Omental fat pad (tissue), 4 donors: ENCODE results near the gene STX4. TPM values are rescaled to one million over a fixed set of nuclear protein-coding genes. Genes with fewer than 3 reads are reported as not detected.

Experiments used
- ATAC-seq: fragments of 150-250 bp; one replicate; pipeline ENCODE4 v1.9.1; 2016; ENCODE audit warnings: mild to moderate bottlenecking, moderate library complexity; ENCODE audit not compliant: low FRiP score
- DNase-seq: peaks from one replicate; pipeline ENCODE4 v3.0.0-alpha.2; 2019; ENCODE audit warnings: low spot score
- CTCF ChIP-seq, 3 donors: fragments of 450-650 bp; IDR thresholded peaks; one replicate each; pipeline ENCODE4 v1.5.1; 2016 to 2017; ENCODE audit warnings: antibody characterized with exemption in 3 of 3, mild to moderate bottlenecking in 3 of 3, moderate library complexity in 2 of 3
- total RNA-seq, 4 donors: library from RNA; depleted of rRNA; stranded (reverse); fragments of >200 nt; gene quantifications; one replicate each; pipeline ENCODE4 v1.1.0, GENCODE V29; 2016

Gene STX4
- total RNA-seq, 4 donors from 2014 or later, result 40.9 to 93.7 (median 66.8) TPM

DNA sequence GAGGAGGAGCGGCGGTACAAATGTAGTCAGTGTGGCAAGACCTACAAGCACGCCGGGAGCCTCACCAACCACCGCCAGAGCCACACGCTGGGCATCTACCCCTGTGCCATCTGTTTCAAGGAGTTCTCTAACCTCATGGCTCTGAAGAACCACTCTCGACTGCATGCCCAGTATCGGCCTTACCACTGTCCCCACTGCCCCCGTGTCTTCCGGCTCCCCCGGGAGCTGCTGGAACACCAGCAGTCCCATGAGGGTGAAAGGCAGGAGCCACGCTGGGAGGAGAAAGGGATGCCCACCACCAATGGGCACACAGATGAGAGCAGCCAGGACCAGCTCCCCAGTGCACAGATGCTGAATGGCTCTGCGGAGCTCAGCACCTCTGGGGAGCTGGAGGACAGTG lies 43.7 kb downstream of the STX4 start:
- DNase-seq (no peak), ATAC-seq (no peak)
- no peak for TF ChIP-seq CTCF (IDR thresholded peaks at IDR 0.05)

- ATAC-seq (no peak), DNase-seq (no peak)
- TF ChIP-seq CTCF (IDR thresholded peaks at IDR 0.05), result no peak
Observed at GRCh38 chr16:31077592-31078396, 44.4 kb downstream of the STX4 start.

GRCh38 chr16:31078597-31079341 lies 45.4 kb downstream of the STX4 start:
- no peak for TF ChIP-seq CTCF (IDR thresholded peaks at IDR 0.05)
- DNase-seq, result no peak
- no peak for ATAC-seq

- ATAC-seq, result no peak
- no peak for TF ChIP-seq CTCF (IDR thresholded peaks at IDR 0.05)
- DNase-seq, result no peak
Observed at GRCh38 chr16:31079342-31079944, 46.1 kb downstream of the STX4 start.

- ATAC-seq (no peak), DNase-seq (no peak)
- TF ChIP-seq CTCF (IDR thresholded peaks at IDR 0.05), result no peak
Observed at GRCh38 chr16:31080035-31080629, 46.8 kb downstream of the STX4 start.

DNA sequence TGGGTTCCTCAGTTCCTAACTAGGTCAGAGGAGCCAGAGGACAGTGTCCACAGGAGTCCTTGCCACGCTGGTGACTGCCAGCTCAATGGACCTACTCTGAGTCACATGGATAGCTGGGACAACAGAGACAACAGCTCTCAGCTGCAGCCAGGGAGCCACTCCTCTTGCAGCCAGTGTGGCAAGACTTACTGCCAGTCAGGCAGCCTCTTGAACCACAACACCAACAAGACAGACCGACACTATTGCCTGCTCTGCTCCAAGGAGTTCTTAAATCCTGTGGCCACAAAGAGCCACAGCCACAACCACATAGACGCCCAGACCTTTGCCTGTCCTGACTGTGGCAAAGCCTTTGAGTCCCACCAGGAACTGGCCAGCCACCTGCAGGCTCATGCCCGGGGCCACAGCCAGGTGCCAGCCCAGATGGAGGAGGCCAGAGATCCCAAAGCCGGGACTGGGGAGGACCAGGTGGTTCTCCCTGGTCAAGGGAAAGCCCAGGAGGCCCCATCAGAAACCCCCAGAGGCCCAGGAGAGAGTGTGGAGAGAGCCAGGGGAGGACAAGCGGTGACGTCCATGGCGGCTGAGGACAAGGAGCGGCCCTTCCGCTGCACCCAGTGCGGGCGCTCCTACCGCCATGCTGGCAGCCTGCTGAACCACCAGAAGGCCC lies 47.5 kb downstream of the STX4 start:
- no peak for TF ChIP-seq CTCF (IDR thresholded peaks at IDR 0.05)
- no peak for DNase-seq
- ATAC-seq, result no peak
